HL-60 (cell line): ENCODE data around the gene NLRC5.

Experiments
- SPI1 ChIP-seq: IDR thresholded peaks from 2 replicates; pipeline ENCODE4 v1.6.1; 2012; ENCODE audit warnings: low read depth, mild to moderate bottlenecking, borderline replicate concordance
- TF ChIP-seq, protein P1 (sequence below): IDR thresholded peaks from one replicate; pipeline ENCODE4 v1.5.1; 2011; ENCODE audit warnings: low read length, control low read depth, inconsistent platforms; ENCODE audit not compliant: insufficient read depth

DNA sequence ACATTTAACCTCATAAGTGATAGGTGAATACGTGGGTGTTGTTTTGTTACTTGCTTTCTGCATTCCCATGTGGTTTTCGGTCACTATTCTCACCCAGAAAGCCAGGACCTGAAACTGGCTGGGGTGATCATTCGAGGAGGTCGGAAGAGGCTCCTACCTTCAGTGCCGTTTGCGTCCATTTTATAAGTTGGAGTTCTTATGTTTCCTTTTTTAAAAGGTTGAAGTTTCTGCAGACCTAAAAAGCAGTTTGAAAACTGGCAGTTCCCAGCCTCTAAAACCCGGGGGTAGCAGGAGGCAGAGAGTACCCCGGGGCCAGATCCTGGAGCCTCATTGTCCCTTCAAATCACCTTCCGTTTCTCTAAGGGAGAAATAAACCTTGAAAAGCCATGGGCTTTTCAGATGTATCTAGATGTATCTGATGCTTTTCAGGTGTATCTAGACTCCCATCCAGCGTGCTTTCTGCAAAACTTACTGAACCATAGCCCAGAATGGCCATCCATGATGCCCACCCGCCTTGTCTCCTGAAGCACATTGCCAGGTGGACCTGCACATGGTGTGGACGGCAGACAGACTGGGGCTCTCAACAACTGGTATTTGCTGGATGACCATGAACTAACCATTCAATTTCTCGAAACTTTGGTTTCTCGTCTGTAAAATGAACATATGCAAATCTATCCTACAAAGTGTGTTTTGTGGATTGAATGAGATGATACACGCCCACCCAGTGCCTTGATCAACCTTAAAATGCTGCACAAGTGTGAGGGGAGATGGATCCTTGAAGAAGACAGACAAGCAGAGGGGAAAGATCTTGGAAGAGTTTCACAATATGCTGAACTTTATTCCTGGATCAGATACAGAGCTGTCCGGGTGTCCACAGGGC is 1.3 kb downstream of the NLRC5 start:
- TF ChIP-seq, protein P1, sequence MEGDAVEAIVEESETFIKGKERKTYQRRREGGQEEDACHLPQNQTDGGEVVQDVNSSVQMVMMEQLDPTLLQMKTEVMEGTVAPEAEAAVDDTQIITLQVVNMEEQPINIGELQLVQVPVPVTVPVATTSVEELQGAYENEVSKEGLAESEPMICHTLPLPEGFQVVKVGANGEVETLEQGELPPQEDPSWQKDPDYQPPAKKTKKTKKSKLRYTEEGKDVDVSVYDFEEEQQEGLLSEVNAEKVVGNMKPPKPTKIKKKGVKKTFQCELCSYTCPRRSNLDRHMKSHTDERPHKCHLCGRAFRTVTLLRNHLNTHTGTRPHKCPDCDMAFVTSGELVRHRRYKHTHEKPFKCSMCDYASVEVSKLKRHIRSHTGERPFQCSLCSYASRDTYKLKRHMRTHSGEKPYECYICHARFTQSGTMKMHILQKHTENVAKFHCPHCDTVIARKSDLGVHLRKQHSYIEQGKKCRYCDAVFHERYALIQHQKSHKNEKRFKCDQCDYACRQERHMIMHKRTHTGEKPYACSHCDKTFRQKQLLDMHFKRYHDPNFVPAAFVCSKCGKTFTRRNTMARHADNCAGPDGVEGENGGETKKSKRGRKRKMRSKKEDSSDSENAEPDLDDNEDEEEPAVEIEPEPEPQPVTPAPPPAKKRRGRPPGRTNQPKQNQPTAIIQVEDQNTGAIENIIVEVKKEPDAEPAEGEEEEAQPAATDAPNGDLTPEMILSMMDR: no peak
- no peak for TF ChIP-seq SPI1
